Spinal cord (tissue), 10 donors: ENCODE measurements around the gene NES. TPM values are rescaled to one million over a fixed set of nuclear protein-coding genes. Genes with fewer than 3 reads are reported as not detected.

ENCODE experiments used
- DNase-seq, 6 donors: peaks; one replicate each; pipeline versions ENCODE4 v3.0.0 to v3.0.0-alpha.2; 2013 to 2015; ENCODE audit warnings: low spot score in 6 of 6, low read depth in 4 of 6
- H3K27ac ChIP-seq: one replicate; pipeline ENCODE4 v1.5.1; 2013; ENCODE audit warnings: low read depth, low read length, control low read depth
- H3K27me3 ChIP-seq: one replicate; pipeline ENCODE4 v1.6.1; 2013; ENCODE audit warnings: low read length; ENCODE audit not compliant: control insufficient read depth, insufficient read depth
- H3K36me3 ChIP-seq: one replicate; pipeline ENCODE4 v1.6.1; 2013; ENCODE audit warnings: low read length; ENCODE audit not compliant: control insufficient read depth, insufficient read depth
- H3K4me1 ChIP-seq: one replicate; pipeline ENCODE4 v1.6.1; 2013; ENCODE audit warnings: low read length; ENCODE audit not compliant: control insufficient read depth, insufficient read depth
- H3K4me3 ChIP-seq: one replicate; pipeline ENCODE4 v1.5.1; 2013; ENCODE audit warnings: low read depth, low read length, control low read depth
- H3K9me3 ChIP-seq: one replicate; pipeline ENCODE4 v1.6.1; 2013; ENCODE audit warnings: low read length; ENCODE audit not compliant: control insufficient read depth, insufficient read depth
- WGBS: methylation state at CpG from one replicate; pipeline ENCODE4 v1.1.5; 2013; ENCODE audit warnings: missing lambda C conversion rate; ENCODE audit not compliant: insufficient coverage; 5-methylcytosine and 5-hydroxymethylcytosine counted together
- polyA plus RNA-seq, 2 donors: library from polyadenylated mRNA; unstranded; fragments of 120-200 nt; gene quantifications; one replicate each; pipeline ENCODE4 v1.2.1, GENCODE V29; 2013; ENCODE audit not compliant: insufficient read length in 2 of 2
- total RNA-seq, 2 donors: library from RNA; depleted of rRNA in 1 of 2; stranded (reverse); fragments of 120-200 nt in 1 of 2; fragments of >200 nt in 1 of 2; gene quantifications; one replicate each; pipeline versions ENCODE4 v1.2.3 to v1.2.4, GENCODE V29; 2013 to 2014
- donor health status: healthy.

The NES gene
- total and polyA plus RNA-seq, 4 donors = 37.9 to 111 (median 79.4) TPM

- H3K27me3 ChIP-seq = peaks cover 9% of the 10 kb centered on the region
- H3K36me3 ChIP-seq = peaks cover 80% of the 10 kb centered on the region
- no peaks in the 10 kb centered on the region for H3K9me3 ChIP-seq
- H3K27ac ChIP-seq = no peak overlapping the region
- DNase-seq = no peak
- WGBS = 42% methylated on average over 2 of the region's 2 CpGs
- H3K4me3 ChIP-seq = no peak overlapping the region
- H3K4me1 ChIP-seq = peaks cover 75% of the 10 kb centered on the region
Observed at GRCh38 chr1:156648951-156649350, 28.3 kb downstream of the NES start.

- H3K4me1 ChIP-seq = peaks cover 79% of the 10 kb centered on the region
Observed at GRCh38 chr1:156648496-156648895, 28.7 kb downstream of the NES start.

GRCh38 chr1:156647351-156647750, 29.9 kb downstream of the NES start:
- DNase-seq = no peak
- Histone ChIP-seq H3K27ac (no peak overlapping the region), H3K36me3 (peaks cover 68% of the 10 kb centered on the region), H3K4me1 (peaks cover 73% of the 10 kb centered on the region), H3K4me3 (no peak overlapping the region), H3K27me3 (peaks cover 11% of the 10 kb centered on the region), H3K9me3 (no peaks in the 10 kb centered on the region)
- 70% methylated on average over 10 of the region's 10 CpGs for WGBS

More at GRCh38 chr1:156648496-156648895, 28.7 kb downstream of the NES start:
- Histone ChIP-seq H3K36me3 (peaks cover 76% of the 10 kb centered on the region), H3K27ac (no peak overlapping the region), H3K27me3 (peaks cover 9% of the 10 kb centered on the region), H3K4me3 (no peak overlapping the region), H3K9me3 (no peaks in the 10 kb centered on the region)
- DNase-seq = no peak
- 84% methylated on average over 10 of the region's 10 CpGs for WGBS

- Histone ChIP-seq H3K4me1 (peaks cover 71% of the 10 kb centered on the region), H3K36me3 (peaks cover 66% of the 10 kb centered on the region), H3K9me3 (no peaks in the 10 kb centered on the region), H3K27me3 (peaks cover 11% of the 10 kb centered on the region), H3K27ac (no peak overlapping the region), H3K4me3 (no peak overlapping the region)
- WGBS = 18% methylated on average over 51 of the region's 51 CpGs
- DNase-seq = no peak
Observed at GRCh38 chr1:156646738-156647211, 30.4 kb downstream of the NES start.

- Histone ChIP-seq H3K4me1 (peaks cover 74% of the 10 kb centered on the region), H3K27me3 (peaks cover 14% of the 10 kb centered on the region), H3K27ac (peak overlapping the region; percentile 95), H3K36me3 (peaks cover 55% of the 10 kb centered on the region), H3K4me3 (peak overlapping the region; percentile 83), H3K9me3 (no peaks in the 10 kb centered on the region)
- 83% methylated on average over 1 of the region's 1 CpG for WGBS
- DNase-seq = no peak
Observed at GRCh38 chr1:156645666-156646065, 31.5 kb downstream of the NES start.

- Histone ChIP-seq H3K27me3 (peaks cover 14% of the 10 kb centered on the region), H3K27ac (peak overlapping the region; percentile 95), H3K4me1 (peaks cover 77% of the 10 kb centered on the region), H3K4me3 (peak overlapping the region; percentile 83), H3K36me3 (peaks cover 49% of the 10 kb centered on the region), H3K9me3 (no peaks in the 10 kb centered on the region)
- WGBS = 29% methylated on average over 2 of the region's 3 CpGs
- peak in 5 of 6 donors; percentile 76 to 91 (median 79) for DNase-seq
Observed at GRCh38 chr1:156645056-156645455, 32.2 kb downstream of the NES start.

GRCh38 chr1:156644640-156645039, 32.6 kb downstream of the NES start:
- peak overlapping the region; percentile 83 for H3K4me3 ChIP-seq
- H3K4me1 ChIP-seq = peaks cover 81% of the 10 kb centered on the region
- peak overlapping the region; percentile 95 for H3K27ac ChIP-seq
- WGBS = no CpG with 5 or more reads among the region's 1 CpG
- peaks cover 48% of the 10 kb centered on the region for H3K36me3 ChIP-seq
- no peaks in the 10 kb centered on the region for H3K9me3 ChIP-seq
- no peak for DNase-seq
- H3K27me3 ChIP-seq = peaks cover 14% of the 10 kb centered on the region

GRCh38 chr1:156644146-156644545, 33.1 kb downstream of the NES start:
- no peak for DNase-seq
- Histone ChIP-seq H3K4me3 (peak overlapping the region; percentile 83), H3K36me3 (peaks cover 44% of the 10 kb centered on the region), H3K9me3 (no peaks in the 10 kb centered on the region), H3K27ac (peak overlapping the region; percentile 95), H3K4me1 (peaks cover 86% of the 10 kb centered on the region), H3K27me3 (peaks cover 14% of the 10 kb centered on the region)
- WGBS = 35% methylated on average over 2 of the region's 3 CpGs

GRCh38 chr1:156643778-156644092, 33.5 kb downstream of the NES start:
- Histone ChIP-seq H3K27me3 (peaks cover 14% of the 10 kb centered on the region), H3K9me3 (no peaks in the 10 kb centered on the region), H3K4me1 (peaks cover 89% of the 10 kb centered on the region), H3K36me3 (peaks cover 41% of the 10 kb centered on the region), H3K27ac (peak overlapping the region; percentile 95), H3K4me3 (peak overlapping the region; percentile 83)
- WGBS = 36% methylated on average over 7 of the region's 7 CpGs
- no peak for DNase-seq

- peak overlapping the region; percentile 95 for H3K27ac ChIP-seq
- H3K27me3 ChIP-seq = peaks cover 14% of the 10 kb centered on the region
- peak in 1 of 6 donors; percentile 79 for DNase-seq
- H3K36me3 ChIP-seq = peaks cover 35% of the 10 kb centered on the region
- H3K4me1 ChIP-seq = peaks cover 89% of the 10 kb centered on the region
- peak overlapping the region; percentile 83 for H3K4me3 ChIP-seq
- 17% methylated on average over 1 of the region's 7 CpGs for WGBS
- H3K9me3 ChIP-seq = no peaks in the 10 kb centered on the region
Observed at GRCh38 chr1:156643049-156643777, 34.0 kb downstream of the NES start.
